HepG2 (cell line): ENCODE measurements around the gene NCOA7. TPM values are rescaled to one million over a fixed set of nuclear protein-coding genes. Genes with fewer than 3 reads are reported as not detected.

ENCODE experiments used
- CBX5 ChIP-seq: sonication (generic); formaldehyde crosslinking; IDR thresholded peaks from 2 replicates; pipeline ENCODE4 v1.4.0; 2020; ENCODE audit warnings: missing genetic modification reagents, borderline replicate concordance
- HDAC6 ChIP-seq: fragments of 200-600 bp; sonication (generic); IDR thresholded peaks from 2 replicates; pipeline ENCODE4 v1.7.0; 2017; ENCODE audit warnings: mild to moderate bottlenecking, antibody characterized with exemption, low read length, low read depth
- HOXA5 ChIP-seq: sonication (generic); formaldehyde crosslinking; IDR thresholded peaks from 2 replicates; pipeline ENCODE4 v1.4.0; 2020; ENCODE audit warnings: missing genetic modification reagents
- ISX ChIP-seq: sonication (generic); formaldehyde crosslinking; conservative IDR thresholded peaks from 2 replicates; pipeline ENCODE4 v1.5.0; 2020; ENCODE audit warnings: missing genetic modification reagents
- KDM2A ChIP-seq: sonication (generic); formaldehyde crosslinking; IDR thresholded peaks from 2 replicates; pipeline ENCODE4 v1.4.0; 2020; ENCODE audit warnings: low read depth, missing genetic modification reagents, borderline replicate concordance
- NFKBIZ ChIP-seq: IDR thresholded peaks from 2 replicates; pipeline ENCODE4 v1.6.1; 2018; ENCODE audit warnings: missing genetic modification reagents, missing compliant biosample characterization
- PHF5A ChIP-seq: IDR thresholded peaks from one replicate; pipeline ENCODE4 v1.6.1; 2018; ENCODE audit warnings: low read depth, missing genetic modification reagents; ENCODE audit not compliant: unreplicated experiment
- PPARG ChIP-seq: conservative IDR thresholded peaks from 2 replicates; pipeline ENCODE4 v1.6.1; 2016; ENCODE audit warnings: missing biosample characterization, missing genetic modification reagents
- RARA ChIP-seq: IDR thresholded peaks from 2 replicates; pipeline ENCODE4 v1.6.1; 2016; ENCODE audit warnings: missing genetic modification reagents, missing compliant biosample characterization
- ZBTB25 ChIP-seq: IDR thresholded peaks from 2 replicates; pipeline ENCODE4 v1.6.1; 2018; ENCODE audit warnings: missing genetic modification reagents
- ZMYM4 ChIP-seq: sonication (generic); formaldehyde crosslinking; IDR thresholded peaks from 2 replicates; pipeline ENCODE4 v1.8.1; 2023; ENCODE audit warnings: mild to moderate bottlenecking, missing genetic modification reagents
- ZNF256 ChIP-seq: sonication (generic); formaldehyde crosslinking; conservative IDR thresholded peaks from 2 replicates; pipeline ENCODE4 v1.4.0; 2020; ENCODE audit warnings: missing genetic modification reagents
- ZNF34 ChIP-seq: sonication (generic); formaldehyde crosslinking; IDR thresholded peaks from 2 replicates; pipeline ENCODE4 v1.4.0; 2020; ENCODE audit warnings: mild to moderate bottlenecking, missing genetic modification reagents, borderline replicate concordance
- ZNF350 ChIP-seq: sonication (generic); formaldehyde crosslinking; IDR thresholded peaks from 2 replicates; pipeline ENCODE4 v1.4.0; 2020; ENCODE audit warnings: mild to moderate bottlenecking, low read depth, missing genetic modification reagents, borderline replicate concordance
- ZNF484 ChIP-seq: sonication (generic); formaldehyde crosslinking; IDR thresholded peaks from 2 replicates; pipeline ENCODE4 v1.5.1; 2020; ENCODE audit warnings: mild to moderate bottlenecking, low read depth, missing genetic modification reagents, borderline replicate concordance
- ZNF672 ChIP-seq: sonication (generic); formaldehyde crosslinking; IDR thresholded peaks from 2 replicates; pipeline ENCODE4 v1.8.1; 2022; ENCODE audit warnings: missing genetic modification reagents
- ZZZ3 ChIP-seq: sonication (generic); formaldehyde crosslinking; IDR thresholded peaks from 2 replicates; pipeline ENCODE4 v1.4.0; 2020; ENCODE audit warnings: missing genetic modification reagents, mild to moderate bottlenecking, borderline replicate concordance
- polyA plus RNA-seq, 8 experiments: library from polyadenylated mRNA; depleted of rRNA in 3 of 8; stranded (reverse) in 7 of 8; unstranded in 1 of 8; fragments of >200 nt; fragmentation: Illumina TruSeq in 4 of 8; extraction: Trizol in 4 of 8; gene quantifications; 2 replicates each; pipeline versions ENCODE4 v1.2.1 to v1.2.3, GENCODE V29; 2011 to 2016; ENCODE audit warnings: low read depth in 4 of 8, missing spikeins in 1 of 8, mixed read lengths in 1 of 8; ENCODE audit not compliant: insufficient read depth in 1 of 8
- total RNA-seq, 5 experiments: library from RNA; depleted of rRNA; stranded (reverse); fragments of >200 nt; fragmentation: Illumina TruSeq; extraction: Trizol; gene quantifications; 2 replicates each; pipeline ENCODE4 v1.2.3, GENCODE V29; 2016; ENCODE audit warnings: low read depth in 1 of 5
- TF ChIP-seq, protein P1 (sequence below): sonication (generic); formaldehyde crosslinking; IDR thresholded peaks from 2 replicates; pipeline ENCODE4 v1.8.0; 2022; ENCODE audit warnings: mild to moderate bottlenecking, missing genetic modification reagents; ENCODE audit not compliant: insufficient replicate concordance
- TF ChIP-seq, protein P2 (sequence below): sonication (generic); formaldehyde crosslinking; IDR thresholded peaks from 2 replicates; pipeline ENCODE4 v1.5.0; 2020; ENCODE audit warnings: missing genetic modification reagents
- TF ChIP-seq, protein P3 (sequence below): sonication (generic); formaldehyde crosslinking; IDR thresholded peaks from 2 replicates; pipeline ENCODE4 v1.4.0; 2020; ENCODE audit warnings: missing genetic modification reagents
- TF ChIP-seq, protein P4 (sequence below): sonication (generic); formaldehyde crosslinking; conservative IDR thresholded peaks from 2 replicates; pipeline ENCODE4 v1.4.0; 2020; ENCODE audit warnings: missing genetic modification reagents
- TF ChIP-seq, protein P5 (sequence below): IDR thresholded peaks from 2 replicates; pipeline ENCODE4 v1.6.1; 2016; ENCODE audit warnings: mild to moderate bottlenecking, missing biosample characterization, missing genetic modification reagents

NCOA7 gene
- total and polyA plus RNA-seq, 2 of the 13 experiments (the other 11 are each of a cell fraction or from before 2014, with no cell fraction given), result 13.6 to 20.8 TPM

- peak; percentile 51; the same call in 1 of the 2 replicates for TF ChIP-seq ZBTB25 (CRISPR knock-in tag)
- TF ChIP-seq ZMYM4 (CRISPR knock-in tag), result peak; percentile 69
- TF ChIP-seq ZNF672 (CRISPR knock-in tag), result no peak
- TF ChIP-seq, protein P1, sequence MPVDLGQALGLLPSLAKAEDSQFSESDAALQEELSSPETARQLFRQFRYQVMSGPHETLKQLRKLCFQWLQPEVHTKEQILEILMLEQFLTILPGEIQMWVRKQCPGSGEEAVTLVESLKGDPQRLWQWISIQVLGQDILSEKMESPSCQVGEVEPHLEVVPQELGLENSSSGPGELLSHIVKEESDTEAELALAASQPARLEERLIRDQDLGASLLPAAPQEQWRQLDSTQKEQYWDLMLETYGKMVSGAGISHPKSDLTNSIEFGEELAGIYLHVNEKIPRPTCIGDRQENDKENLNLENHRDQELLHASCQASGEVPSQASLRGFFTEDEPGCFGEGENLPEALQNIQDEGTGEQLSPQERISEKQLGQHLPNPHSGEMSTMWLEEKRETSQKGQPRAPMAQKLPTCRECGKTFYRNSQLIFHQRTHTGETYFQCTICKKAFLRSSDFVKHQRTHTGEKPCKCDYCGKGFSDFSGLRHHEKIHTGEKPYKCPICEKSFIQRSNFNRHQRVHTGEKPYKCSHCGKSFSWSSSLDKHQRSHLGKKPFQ (CRISPR knock-in tag), result no peak
- TF ChIP-seq, protein P2, sequence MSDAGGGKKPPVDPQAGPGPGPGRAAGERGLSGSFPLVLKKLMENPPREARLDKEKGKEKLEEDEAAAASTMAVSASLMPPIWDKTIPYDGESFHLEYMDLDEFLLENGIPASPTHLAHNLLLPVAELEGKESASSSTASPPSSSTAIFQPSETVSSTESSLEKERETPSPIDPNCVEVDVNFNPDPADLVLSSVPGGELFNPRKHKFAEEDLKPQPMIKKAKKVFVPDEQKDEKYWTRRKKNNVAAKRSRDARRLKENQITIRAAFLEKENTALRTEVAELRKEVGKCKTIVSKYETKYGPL (CRISPR knock-in tag), result peak; percentile 29; the same call in 1 of the 2 replicates
- no peak; the same call in 1 of the 2 replicates for TF ChIP-seq NFKBIZ (CRISPR knock-in tag)
- TF ChIP-seq, protein P3, sequence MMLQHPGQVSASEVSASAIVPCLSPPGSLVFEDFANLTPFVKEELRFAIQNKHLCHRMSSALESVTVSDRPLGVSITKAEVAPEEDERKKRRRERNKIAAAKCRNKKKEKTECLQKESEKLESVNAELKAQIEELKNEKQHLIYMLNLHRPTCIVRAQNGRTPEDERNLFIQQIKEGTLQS (CRISPR knock-in tag), result 0 out of 2 replicates have a peak, but pooled peaks have one; percentile 35
- TF ChIP-seq HDAC6, result 0 out of 2 replicates have a peak, but pooled peaks have one; percentile 5
- TF ChIP-seq HOXA5 (CRISPR knock-in tag), result peak; percentile 88
- TF ChIP-seq PPARG (CRISPR knock-in tag), result peak; percentile 65
- peak; percentile 41; the same call in 1 of the 2 replicates for TF ChIP-seq ZNF350 (CRISPR knock-in tag)
- peak; percentile 42 for TF ChIP-seq PHF5A
- peak; percentile 63 for TF ChIP-seq KDM2A (CRISPR knock-in tag)
- TF ChIP-seq ZNF484, result no peak
- TF ChIP-seq, protein P4, sequence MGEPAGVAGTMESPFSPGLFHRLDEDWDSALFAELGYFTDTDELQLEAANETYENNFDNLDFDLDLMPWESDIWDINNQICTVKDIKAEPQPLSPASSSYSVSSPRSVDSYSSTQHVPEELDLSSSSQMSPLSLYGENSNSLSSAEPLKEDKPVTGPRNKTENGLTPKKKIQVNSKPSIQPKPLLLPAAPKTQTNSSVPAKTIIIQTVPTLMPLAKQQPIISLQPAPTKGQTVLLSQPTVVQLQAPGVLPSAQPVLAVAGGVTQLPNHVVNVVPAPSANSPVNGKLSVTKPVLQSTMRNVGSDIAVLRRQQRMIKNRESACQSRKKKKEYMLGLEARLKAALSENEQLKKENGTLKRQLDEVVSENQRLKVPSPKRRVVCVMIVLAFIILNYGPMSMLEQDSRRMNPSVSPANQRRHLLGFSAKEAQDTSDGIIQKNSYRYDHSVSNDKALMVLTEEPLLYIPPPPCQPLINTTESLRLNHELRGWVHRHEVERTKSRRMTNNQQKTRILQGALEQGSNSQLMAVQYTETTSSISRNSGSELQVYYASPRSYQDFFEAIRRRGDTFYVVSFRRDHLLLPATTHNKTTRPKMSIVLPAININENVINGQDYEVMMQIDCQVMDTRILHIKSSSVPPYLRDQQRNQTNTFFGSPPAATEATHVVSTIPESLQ (CRISPR knock-in tag), result peak; percentile 83; the same call in 1 of the 2 replicates
- TF ChIP-seq, protein P5, sequence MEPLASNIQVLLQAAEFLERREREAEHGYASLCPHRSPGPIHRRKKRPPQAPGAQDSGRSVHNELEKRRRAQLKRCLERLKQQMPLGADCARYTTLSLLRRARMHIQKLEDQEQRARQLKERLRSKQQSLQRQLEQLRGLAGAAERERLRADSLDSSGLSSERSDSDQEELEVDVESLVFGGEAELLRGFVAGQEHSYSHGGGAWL, result 0 out of 2 replicates have a peak, but pooled peaks have one; percentile 7
- 0 out of 2 replicates have a peak, but pooled peaks have one; percentile 21 for TF ChIP-seq ISX
- no peak for TF ChIP-seq ZNF256 (CRISPR knock-in tag)
- TF ChIP-seq ZNF34 (CRISPR knock-in tag), result peak; percentile 67; the same call in 1 of the 2 replicates
- TF ChIP-seq RARA, result peak; percentile 41
- peak; percentile 75; the same call in 1 of the 2 replicates for TF ChIP-seq CBX5
- no peak for TF ChIP-seq ZZZ3 (CRISPR knock-in tag)
Measured at GRCh38 chr6:125779924-125780539, 10.7 kb upstream of the NCOA7 start (continued).
